Measurements from ENCODE around the gene FILIP1L.
A peak's percentile ranks its signal among the peaks of the same experiment; 100 is the strongest.

FILIP1L gene

DNA sequence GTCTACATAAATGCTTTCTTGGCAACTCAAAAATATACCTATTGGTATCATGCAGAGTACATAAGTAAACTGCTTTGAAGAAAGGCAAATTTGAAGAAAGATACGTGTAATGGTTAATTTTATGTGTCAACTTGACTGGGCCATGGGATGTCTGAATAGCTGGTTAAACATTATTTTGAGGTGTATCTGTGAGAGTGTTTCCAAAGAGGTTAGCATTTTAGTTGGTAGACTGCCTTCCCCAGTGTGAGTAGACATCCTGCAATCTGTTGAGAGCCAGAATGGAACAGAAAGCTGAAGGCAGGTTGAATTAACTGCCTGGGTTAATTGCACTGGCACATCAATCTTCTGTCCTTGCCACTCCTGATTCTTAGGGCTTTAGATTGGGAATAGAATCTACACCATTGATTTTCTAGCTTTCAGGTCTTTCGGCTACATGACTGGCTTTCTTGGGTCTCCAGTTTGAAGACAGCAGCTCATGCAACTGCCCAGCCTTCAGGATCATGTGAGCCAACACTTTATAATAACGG lies 198.3 kb downstream of the FILIP1L start:
- DNase-seq = peak; percentile 81

DNA sequence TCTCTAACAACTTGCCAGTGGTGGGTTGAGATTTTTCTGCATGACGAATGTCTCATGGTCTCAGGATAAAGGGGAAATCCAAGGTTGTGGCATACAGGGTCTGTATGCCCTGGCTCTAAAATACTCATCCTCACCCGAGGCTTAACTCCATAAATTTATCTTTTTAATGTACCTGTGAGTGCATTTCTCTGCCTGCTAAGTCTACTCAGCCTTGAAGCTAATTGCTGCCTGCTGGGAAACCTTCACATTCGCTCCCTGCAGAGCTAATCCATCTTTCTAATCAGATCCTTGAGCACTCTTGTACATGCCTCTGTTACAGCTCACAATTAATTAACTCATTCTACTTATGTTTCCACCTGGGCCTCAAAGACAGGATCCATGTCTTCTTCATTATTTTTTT lies 202.9 kb downstream of the FILIP1L start:
- peak; percentile 98 for DNase-seq

DNA sequence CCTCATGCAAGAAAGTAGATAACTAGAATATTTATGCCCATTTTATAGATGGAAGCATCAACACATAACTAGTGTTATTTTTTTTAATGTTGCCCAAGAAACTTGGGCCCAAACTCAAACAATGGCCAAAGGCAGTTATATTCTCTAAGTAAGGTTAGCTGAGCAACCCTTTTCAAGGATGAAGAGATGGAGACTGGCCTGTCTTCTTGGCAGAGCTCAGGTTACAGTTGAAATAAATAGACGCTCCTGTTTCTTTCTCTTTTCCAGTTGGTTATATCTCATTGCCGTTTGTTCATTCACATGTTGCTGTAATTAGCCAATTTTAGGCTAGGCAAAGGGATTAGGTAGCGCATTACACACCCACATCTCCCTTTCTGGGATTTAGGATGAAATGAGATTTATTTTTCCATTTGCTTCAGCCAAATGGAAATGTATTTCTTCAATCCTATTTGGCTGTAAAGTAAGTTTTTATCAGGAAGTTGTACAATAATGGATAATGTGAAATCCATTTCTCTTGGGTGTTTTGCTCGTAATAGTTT lies 203.5 kb downstream of the FILIP1L start:
- DNase-seq = peak; percentile 76

DNA sequence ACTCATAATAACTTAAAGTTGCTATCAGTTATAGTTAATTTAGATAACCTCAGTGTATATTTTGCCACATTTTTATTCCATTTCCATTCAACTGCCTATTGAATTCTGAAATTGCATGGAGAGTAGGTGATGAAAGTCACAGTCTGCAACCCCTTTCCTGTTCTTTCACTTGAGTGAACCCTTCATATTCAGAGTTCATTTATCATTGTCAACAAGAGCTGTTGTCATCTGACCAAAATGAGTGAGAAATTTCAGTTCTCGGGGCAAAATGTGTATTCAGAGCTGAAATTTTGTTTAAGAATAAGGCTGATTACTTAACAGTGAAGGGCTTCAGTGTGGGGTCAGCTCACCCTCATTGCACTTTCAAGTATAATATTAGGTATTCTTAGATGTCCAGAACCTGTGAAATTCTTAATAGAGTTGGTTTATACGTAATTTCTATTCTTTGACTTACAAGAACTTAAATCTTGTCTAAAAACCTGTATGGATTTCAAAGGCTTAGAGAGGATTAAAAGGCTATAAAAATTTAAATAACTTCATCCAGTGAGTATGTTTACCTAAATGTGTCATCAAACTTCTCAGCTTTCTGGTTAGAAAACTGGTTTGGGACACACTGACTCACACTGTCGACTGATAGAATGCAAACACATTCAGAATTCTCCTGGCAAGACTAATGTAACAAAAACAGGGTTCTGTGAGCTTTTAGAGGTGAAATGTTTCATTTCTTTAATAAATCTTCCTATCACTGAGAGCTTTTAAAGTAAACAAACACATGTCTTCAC lies 204.4 kb downstream of the FILIP1L start:
- DNase-seq = peak; percentile 52

DNA sequence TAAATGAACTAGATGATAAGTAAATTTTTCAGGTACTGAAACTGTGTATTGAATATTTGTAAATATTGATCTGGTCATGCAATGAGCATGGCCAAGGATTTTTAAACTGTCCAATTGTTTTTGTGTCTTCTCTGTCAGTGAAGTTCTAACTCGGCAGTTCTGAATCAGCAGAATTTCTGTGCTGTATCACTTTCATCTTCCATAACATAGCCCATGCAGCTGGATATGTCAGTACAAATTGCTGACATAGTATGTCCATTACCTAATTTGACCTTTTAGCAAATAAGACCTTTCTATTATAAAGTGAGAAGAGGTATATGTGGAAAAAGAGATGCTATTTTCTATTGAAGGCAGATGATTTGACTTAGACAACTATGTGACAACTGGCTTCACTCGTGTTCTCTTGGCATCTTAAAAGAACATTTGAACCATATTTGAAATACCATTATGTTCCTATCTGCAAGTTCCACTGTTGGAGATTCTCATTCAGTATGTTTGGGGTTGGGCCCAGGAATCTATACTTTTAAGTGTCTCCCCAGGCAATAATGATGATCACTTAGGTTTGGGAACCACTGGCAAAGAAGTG lies 206.2 kb downstream of the FILIP1L start:
- DNase-seq = no peak

DNA sequence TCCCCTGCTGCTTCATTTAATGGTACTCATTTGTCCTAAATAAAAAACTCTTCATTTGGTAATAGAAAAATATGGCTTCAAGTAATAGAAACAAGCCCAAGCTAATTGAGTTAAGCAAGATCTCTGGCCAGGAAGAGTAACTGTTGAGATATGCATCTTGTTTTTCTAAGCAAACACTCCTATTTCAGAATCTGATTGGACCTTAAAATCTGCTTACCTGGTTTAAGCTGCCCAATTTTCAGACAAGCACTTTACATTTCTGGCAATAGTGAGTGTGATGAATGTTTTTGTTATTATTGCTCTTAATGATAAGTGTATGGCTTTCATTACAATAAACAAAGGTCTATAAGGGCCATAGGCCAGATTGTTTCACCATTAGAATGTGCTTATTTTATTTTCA lies 210.4 kb downstream of the FILIP1L start:
- no peak for DNase-seq

DNA sequence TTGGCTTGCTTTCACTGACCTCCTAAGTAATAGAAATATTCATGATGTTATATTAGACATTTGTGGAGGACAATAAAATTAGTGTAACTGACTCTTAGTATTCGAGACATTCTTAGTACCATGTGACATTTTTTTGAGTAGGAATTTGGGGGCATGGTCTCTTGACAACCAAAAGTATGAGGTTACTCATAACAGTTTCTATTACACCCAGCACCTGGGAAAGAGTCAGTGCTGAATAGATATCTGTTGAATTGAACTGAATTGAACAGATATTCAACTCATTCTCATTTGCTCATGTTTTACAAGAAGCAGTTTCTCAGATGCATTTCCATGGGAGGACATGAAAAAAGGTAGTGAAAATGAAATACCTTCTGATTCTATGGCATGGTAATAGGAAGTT lies 212.2 kb downstream of the FILIP1L start:
- no peak for DNase-seq

DNA sequence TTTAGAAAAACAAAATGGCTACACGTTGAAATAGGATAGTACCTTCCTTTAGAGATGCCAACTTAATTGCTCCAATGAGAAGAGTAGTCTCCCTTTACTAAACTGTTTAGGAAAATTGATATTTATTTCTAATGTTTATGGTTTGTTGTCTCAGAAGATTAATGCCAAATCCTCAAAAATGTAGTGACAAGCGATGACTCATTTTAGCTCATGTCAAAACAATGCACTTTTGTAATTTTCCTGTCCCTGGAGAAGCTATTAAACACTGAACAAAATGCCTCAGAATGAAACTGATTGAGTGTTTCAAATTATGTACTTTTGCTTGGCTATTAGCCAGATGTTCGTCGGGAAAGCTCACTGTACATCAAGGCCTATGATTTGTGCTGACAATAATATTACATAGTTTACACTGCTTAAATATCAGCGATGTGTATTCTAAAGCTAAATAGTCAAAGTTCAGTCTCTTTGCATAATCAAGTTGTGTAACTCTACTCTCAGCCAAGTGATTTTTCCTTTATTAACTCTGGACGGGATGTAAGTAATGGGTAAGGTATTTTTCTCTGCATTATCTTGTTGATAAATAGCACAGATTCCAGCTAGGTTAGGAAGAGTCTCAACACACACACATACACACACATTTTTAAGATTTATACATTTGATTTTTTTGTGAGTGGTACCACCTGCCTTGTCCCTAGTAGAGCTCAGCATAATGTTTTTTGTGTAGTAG lies 212.9 kb downstream of the FILIP1L start:
- DNase-seq = no peak

DNA sequence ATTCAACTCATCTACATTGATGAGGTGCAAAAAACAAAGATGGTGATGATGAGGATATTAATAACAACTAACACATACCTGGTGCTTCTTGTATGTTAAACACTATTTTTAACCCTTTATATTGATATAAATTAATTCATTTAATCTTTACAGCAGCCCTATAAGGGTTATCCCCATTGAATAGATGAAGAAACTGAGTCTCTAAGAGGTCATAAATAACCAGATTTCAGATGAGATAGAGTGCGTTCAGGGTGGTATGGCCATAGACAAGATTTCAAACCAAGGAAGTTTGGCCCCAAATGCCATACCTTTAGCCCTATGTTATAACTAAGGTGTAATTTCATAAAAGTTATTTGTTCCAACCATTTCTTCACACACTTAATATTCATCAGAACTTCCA lies 214.1 kb downstream of the FILIP1L start:
- no peak for DNase-seq

DNA sequence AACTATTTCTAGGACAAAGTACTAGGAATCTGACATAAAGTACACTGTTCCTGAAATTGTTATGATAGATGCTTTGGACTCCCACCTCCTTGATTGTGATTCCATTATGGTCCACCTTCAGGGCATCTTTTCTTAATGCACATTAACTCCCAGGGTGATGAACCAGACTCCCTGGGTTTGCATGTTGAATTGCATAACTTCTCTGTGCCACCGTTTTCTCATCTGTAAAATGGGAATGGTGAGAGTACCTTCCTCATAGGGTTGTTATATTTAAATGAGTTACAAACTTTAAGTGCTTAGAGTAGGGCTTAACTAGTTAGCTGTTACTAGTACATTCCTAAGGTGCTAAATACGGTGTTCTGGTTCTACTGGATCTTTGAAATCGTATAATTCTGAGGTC lies 214.7 kb downstream of the FILIP1L start:
- DNase-seq = no peak

DNA sequence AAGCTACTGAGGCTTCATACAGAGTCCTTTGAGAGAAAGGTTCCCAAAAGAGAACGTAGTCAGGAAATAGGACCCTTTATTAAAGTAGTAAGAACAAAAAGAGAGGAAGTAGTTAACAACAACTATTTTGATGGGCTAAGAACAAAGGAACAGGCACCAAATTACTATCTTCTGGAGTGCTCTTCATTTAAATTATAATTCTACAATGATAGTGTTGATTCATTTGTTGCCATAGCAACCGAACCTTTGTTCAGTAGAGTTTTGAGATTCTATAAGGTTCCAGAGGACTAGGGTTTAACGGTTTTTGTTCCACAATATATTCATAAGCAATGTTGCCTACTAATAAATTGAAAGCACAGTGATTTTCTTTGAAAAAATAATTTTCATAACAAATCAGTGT lies 217.8 kb downstream of the FILIP1L start:
- DNase-seq = no peak

DNA sequence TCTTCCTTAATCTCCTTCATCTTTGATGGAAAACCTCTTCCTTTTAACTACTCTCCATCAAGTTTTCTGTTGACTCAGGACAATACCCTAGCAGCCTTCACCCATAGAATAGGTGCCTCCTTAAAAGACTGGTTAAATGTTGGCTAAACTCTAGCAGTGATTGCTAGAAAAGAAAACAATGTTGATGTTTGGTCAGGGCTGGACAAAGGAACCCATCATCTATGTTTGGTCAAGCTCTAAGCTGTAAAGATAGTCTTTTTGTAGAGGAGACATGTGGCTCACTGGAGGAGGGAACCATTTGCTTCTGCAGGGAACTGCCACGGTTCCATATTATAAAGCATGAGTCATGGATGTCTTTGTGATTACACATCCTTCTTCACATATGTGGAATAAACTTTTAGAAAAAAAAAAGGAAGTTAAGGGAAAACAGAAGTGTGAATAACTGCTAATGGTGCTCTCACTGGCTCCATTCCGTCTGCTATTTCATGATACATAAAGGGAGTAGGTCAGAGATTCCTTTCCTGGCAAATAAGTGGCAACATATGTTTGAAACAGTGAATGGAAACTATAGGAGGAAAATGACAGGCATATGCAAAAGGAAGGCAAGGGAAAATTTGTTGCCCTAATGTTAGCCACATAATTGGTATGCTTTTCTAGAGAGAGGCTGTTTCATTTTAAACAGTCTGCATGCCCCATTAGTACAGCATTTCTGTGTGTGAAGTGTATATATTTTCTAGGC lies 218.4 kb downstream of the FILIP1L start:
- DNase-seq = no peak

DNA sequence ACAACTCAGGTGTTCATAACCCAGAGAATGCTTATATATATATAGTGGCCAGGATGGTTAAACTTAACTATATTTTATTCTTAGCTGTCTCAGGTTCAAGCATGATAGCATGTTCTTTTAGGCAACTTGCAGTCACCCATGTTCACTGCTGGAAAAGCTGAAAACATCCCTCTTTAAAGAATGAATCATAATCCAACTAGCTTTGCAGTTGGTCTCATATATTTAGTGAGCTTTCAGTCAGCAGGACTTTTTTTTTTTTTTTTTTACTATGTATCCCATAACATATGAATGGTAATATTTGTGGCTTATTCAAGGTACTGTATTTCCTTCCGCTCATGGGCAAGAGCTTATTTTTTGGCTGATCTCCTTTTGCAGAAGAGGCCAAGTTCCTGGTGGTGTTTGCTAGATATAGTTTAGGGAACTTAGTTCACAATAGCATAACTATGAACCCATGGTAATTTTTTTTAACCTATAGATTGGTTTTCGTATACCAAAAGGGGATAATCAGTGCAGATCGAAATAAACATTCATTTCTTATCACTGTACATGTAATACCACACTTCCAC lies 219.1 kb downstream of the FILIP1L start:
- DNase-seq = no peak

DNA sequence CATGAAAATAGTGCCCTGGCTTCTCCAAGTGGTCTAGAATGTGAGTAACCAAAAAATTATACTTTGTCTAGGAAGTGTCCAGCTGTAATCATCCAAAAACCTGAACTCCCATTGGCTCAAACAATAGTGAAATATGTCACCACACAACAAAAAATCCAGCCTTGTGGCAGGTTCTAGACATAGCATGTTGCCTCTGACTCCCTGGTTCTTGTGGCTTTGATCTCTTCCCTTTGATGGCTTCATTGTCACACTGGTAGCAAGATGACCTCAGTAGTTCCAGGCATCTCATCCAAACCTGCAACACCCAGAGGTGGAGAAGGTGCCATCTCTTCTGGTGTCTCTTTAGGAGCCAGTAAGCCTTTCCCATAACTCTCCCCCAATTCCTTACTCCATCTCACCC lies 222.0 kb downstream of the FILIP1L start:
- DNase-seq = no peak

DNA sequence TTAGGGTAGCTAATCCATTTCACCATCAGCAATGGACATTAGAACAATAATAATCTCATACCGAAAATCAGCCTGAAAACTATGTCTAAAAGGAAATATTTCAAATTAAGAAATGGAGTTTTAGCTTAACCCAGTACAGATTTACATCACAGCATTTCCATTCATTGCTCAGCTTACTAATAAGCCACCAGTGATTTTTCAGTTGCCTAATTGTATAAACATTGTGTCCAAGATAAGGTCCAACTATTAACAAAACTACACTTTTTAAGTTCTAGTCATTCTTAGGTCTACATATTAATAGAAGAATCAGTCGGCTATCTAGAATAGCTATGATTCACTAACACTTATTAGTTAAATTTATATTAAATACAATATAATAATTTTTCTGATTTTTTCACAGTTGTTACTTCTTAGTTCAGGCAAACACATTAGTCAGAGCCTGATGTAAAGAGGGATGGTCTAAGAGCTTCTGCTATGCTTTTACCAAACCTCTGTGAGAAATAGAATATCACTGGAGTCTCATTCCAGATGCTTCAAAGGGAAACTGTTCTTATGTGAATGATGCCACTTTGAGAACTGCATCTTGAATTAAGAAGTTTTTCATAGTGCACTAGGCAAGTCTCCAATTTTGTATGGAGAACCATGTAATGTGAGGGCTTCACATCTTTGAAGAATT lies 222.6 kb downstream of the FILIP1L start:
- no peak for DNase-seq

DNA sequence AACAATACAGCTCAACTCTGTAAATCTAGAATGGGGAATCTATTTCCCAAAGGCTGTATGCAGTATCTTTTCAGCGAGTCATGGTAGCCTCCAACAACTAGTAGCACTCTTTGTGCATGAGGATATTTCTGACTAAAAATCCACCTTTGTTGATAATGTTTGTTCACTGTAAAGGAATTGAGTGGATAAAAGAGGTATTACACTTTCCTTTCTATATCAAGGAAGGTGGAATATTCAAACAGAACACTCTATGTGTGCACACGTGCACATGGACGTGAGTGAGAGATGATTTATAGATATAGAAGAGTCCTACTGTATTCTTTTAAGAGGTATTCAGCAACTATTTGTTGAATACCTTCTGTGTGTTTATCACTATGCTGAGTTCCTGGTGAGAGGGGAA lies 228.4 kb downstream of the FILIP1L start:
- DNase-seq = no peak

DNA sequence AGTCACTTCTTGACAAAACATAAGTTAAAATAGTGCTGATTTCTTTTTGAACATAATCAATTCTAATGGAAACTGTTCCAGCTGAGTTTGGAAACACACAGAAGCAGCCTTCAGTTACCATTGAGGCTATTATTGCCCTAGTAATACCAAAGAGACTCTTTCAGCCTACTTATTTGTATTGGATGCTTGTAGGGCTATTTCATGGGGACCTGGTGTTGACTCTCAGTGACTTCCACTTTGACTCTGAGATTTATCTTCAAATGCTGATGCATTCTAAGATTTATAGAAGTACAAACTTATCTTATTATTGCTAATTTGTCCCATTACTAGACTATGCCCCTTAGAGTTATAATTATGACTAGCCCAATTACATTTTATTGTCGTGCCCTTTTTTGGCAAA lies 229.2 kb downstream of the FILIP1L start:
- no peak for DNase-seq

DNA sequence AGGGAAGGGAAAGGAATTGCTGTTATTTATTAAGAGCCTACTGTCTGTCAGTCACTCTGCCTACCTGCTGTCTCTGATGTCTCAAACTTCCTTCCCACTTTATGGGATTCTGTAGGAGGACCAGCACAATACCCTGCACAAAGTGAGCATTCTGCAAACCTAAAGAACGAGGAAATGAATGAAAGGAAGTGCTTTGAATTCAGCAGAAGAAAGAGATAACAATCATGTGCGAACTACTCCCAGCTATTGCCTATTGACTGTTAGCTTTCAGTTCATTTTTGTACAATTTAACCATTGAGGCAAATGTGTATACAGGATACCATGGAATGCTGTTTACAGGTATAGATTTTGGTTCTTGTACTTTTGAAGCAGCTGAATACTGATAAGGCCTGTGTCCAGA lies 229.8 kb downstream of the FILIP1L start:
- DNase-seq = no peak

DNA sequence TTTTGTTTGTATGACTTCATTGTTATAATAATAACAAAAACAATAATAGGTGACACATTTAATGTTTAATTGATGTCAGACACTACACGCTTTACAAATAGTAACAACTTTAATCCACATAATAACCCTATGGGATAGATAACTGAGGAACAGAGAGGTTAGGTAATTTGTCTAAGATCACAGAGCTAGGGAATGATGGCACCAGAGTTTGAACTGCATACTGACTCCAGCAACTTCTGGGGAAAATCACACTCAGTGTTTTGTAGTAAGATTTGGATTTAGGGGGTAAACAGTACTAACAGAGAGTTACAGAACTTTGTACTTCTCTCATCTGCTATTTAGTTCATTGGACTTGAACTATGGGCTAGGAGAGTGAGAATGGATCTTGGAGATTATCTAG lies 230.6 kb downstream of the FILIP1L start:
- DNase-seq = no peak

DNA sequence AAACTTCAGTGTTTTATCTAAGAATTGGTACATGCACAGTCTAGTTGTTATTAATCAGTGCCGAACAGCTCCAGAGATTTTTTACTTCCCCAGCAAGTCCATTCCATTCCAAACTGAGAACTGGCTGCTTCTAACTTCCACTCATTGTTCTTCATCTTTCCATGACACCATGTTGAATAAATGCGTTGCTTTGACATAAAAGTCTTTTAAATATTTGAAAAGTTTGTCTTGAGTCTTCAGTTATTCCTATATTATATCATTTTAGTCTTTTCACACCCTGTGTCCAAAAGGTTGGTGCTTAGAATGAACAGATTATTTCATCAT lies 231.2 kb downstream of the FILIP1L start:
- no peak for DNase-seq

DNA sequence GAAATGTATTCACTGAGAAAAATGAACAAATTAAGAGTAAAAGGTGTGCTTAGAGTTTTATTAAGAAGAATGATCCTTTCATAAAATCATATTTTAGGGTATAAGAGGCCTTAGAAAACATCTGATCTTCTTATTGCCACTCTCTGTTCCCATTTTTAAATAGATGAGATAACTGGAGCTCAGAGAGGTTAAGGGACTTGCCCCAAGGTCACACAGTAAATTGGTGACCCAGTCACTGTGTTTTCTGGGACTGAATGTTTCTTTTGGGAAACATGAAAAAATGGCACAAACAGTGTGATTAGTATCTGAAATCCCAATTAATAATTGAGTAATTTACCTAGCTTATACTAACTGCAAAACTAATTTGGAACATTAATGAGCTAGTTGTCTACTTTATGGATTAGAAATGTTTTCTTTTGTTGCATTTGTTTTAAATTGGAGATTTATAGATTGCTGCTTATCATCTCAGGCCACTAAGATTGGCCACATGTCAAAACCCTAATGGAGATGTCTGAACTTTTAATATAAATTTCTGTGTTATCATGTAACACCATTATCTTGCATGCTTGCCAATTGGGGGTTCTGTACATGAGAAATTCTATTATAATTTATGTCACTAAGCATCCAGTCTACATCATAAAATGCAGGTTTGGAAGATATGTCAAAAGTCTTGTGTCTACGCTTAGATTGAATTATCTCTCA lies 231.7 kb downstream of the FILIP1L start:
- no peak for DNase-seq

DNA sequence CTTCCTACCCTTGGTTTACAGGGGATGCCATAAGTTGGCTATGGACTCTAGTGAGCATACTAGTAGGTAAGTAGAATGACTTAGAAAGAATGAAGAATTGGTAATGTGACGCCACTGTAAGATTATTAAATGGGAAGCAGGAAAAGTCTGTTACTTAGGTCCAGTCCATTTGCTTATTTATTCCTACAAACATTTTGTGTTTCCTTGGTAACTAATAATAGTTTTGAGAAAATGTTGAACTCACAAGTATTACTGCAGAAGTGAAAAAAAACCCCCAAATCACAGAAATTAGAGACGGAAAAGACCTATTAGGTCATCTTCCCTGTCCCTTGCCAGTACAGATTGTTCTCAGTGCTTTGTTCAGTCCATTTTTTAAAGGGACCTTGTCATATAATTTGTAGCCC lies 233.2 kb downstream of the FILIP1L start:
- no peak for DNase-seq

Data from NCI-H82 (cell line).